Colonic mucosa (tissue), 4 donors: Measurements from ENCODE around the gene RPL19. TPM values are rescaled to one million over a fixed set of nuclear protein-coding genes. Genes with fewer than 3 reads are reported as not detected.

Source experiments
- DNase-seq: peaks from one replicate; pipeline ENCODE4 v3.0.0-alpha.2; 2020
- H3K27ac ChIP-seq: fragments of 200-600 bp; one replicate; pipeline ENCODE4 v1.8.0; 2021
- H3K27me3 ChIP-seq: fragments of 200-600 bp; one replicate; pipeline ENCODE4 v1.8.0; 2021
- H3K36me3 ChIP-seq: fragments of 200-600 bp; one replicate; pipeline ENCODE4 v1.8.0; 2021
- H3K4me1 ChIP-seq: fragments of 200-600 bp; one replicate; pipeline ENCODE4 v1.8.0; 2021; ENCODE audit warnings: mild to moderate bottlenecking
- H3K4me3 ChIP-seq: fragments of 200-600 bp; one replicate; pipeline ENCODE4 v1.8.0; 2021
- H3K9ac ChIP-seq, 2 donors: one replicate each; pipeline ENCODE4 v1.7.0; 2013; ENCODE audit warnings: control low read depth in 2 of 2, low read depth in 2 of 2, low read length in 2 of 2
- H3K9me3 ChIP-seq: fragments of 200-600 bp; one replicate; pipeline ENCODE4 v1.8.0; 2021
- intact Hi-C: fragments of 100-400 bp; cut with DNase I; formaldehyde crosslinking; loops from one replicate; pipeline ENCODE4 v1.14.1; 2022
- total RNA-seq, 2 donors: library from RNA; stranded (reverse); fragmentation: NEBNext Ultra II Directional in 1 of 2; extraction: Animal tissue kit (Norgen Biotek cat#: 25700) in 1 of 2; gene quantifications; one replicate each; pipeline ENCODE4 v1.2.1, GENCODE V29; 2021
- TF ChIP-seq, protein P1 (sequence below): fragments of 200-600 bp; IDR thresholded peaks from one replicate; pipeline ENCODE4 v1.8.0; 2022; ENCODE audit warnings: antibody characterized with exemption, mild to moderate bottlenecking
- donor health status: healthy.
- donor health status: DM: no; HTN: no; CAD: no.
- donor health status: DM: no; HTN: no; CAD: no.

RPL19 gene
- total RNA-seq, 2 donors from 2014 or later = 1,557 to 1,567 TPM

DNA sequence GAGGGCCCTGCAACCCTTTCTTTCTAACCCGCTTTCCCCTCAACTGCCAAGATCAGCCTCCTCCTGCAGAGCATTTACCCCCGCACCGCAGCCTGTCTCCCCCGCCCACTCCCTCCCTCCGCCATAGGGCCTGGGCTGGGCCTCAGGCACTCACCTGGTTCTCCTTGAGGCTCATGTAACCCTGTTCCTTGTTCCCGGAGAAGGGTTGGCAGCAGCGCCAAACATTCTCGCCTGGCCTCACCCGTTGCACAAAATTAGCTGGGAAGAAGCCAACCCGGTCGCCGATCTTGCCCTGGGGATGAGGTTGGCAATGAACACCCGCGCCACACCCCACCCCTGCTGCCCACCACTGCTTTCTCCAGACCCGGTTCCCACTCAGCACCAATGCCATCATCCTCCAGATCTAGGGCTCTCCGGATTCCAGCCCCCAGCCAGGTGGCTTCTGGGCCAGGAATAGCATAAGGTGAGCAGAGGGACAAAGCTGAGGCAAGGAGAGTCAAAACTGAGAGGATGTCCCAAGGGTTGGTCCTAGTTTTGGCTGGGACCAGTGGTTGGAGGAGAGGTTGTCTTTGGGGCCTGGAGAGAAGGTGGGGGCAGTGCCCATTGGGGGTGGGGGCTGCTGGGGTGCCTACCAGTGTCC lies 12.9 kb downstream of the RPL19 start:
- Histone ChIP-seq H3K36me3 (no peaks in the 10 kb centered on the region), H3K4me3 (no peak overlapping the region), H3K9me3 (no peaks in the 10 kb centered on the region), H3K4me1 (peaks cover 15% of the 10 kb centered on the region), H3K9ac (no peak overlapping the region), H3K27ac (no peak overlapping the region), H3K27me3 (no peaks in the 10 kb centered on the region)
- DNase-seq = no peak
- TF ChIP-seq, protein P1, sequence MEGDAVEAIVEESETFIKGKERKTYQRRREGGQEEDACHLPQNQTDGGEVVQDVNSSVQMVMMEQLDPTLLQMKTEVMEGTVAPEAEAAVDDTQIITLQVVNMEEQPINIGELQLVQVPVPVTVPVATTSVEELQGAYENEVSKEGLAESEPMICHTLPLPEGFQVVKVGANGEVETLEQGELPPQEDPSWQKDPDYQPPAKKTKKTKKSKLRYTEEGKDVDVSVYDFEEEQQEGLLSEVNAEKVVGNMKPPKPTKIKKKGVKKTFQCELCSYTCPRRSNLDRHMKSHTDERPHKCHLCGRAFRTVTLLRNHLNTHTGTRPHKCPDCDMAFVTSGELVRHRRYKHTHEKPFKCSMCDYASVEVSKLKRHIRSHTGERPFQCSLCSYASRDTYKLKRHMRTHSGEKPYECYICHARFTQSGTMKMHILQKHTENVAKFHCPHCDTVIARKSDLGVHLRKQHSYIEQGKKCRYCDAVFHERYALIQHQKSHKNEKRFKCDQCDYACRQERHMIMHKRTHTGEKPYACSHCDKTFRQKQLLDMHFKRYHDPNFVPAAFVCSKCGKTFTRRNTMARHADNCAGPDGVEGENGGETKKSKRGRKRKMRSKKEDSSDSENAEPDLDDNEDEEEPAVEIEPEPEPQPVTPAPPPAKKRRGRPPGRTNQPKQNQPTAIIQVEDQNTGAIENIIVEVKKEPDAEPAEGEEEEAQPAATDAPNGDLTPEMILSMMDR = no peak
- intact Hi-C loops = no loop called here

DNA sequence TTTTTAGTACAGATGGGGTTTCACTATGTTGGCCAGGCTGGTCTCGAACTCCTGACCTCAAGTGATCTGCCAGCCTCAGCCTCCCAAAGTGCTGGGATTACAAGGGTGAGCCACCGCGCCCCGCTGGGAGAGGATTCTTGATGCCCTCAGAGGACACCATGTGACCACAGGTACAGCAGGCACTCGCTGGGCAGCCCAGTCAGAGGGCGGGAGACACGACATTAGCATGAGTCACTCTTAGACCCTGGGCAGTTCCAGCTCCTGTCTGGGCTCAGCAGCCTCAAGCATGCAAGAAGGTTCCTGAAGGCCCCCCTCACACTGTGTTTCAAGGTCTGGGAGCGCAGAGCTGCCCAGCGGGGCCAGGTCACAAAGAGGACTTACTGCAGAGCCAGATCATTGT lies 13.8 kb downstream of the RPL19 start:
- Histone ChIP-seq H3K27me3 (no peaks in the 10 kb centered on the region), H3K4me3 (no peak overlapping the region), H3K27ac (no peak overlapping the region), H3K4me1 (peaks cover 12% of the 10 kb centered on the region), H3K36me3 (no peaks in the 10 kb centered on the region), H3K9me3 (no peaks in the 10 kb centered on the region), H3K9ac (no peak overlapping the region)
- TF ChIP-seq, protein P1 = no peak
- no peak for DNase-seq
- intact Hi-C loops = no loop called here

DNA sequence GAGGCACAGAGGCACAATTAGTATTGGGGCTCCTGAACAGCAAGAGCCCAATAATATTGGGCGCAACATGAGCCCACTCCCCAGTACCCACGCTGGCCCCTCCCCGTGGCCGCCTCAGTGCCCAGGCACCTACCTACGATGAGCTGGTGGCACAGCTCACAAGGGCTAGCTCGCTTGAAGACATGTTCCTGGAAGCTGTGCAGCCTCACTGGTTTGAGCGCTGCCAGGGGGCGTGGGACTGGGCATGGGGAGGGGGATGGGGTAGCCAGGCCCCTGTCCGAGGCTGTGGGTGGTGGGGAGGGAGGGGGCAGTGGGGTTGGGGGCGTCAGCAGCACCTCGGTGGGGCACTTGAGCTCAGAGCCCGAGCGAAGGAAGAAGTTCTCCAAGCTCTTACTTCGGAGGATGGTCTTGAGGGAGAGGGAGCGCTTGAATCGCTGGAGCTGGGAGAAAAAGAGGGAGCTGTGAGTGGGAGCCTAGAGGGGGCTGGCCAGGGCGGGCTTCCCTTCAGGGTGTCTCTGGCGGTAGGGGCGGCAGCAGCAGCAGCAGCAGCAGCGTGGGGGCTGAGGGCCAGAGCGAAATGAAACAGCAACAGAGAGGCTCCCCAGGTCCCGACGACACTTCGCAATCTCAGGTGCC lies 17.8 kb downstream of the RPL19 start:
- TF ChIP-seq, protein P1 = no peak
- Histone ChIP-seq H3K27me3 (no peaks in the 10 kb centered on the region), H3K9me3 (no peaks in the 10 kb centered on the region), H3K9ac (no peak overlapping the region), H3K4me1 (no peaks in the 10 kb centered on the region), H3K36me3 (no peaks in the 10 kb centered on the region), H3K4me3 (no peak overlapping the region), H3K27ac (no peak overlapping the region)
- intact Hi-C loops = no loop called here
- no peak for DNase-seq

DNA sequence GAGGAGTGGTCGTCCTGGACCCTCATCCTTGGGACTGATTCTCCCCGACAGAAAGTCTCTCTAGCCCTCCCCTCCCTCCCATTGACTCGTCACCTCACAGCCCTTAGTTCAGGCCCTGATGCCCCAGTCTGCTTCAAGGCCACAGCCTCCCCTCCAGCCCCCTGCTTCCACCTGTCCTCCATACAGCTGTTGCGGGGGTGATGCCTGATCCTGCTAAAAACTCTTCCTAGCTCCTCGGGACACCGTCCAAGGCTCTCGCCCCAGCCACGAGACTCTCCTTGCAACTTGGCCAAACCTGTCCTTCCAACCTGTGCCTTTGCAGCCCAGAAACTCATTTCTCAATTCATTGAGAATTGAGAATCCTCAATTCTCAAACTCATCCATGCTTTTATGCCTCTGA lies 18.8 kb downstream of the RPL19 start:
- TF ChIP-seq, protein P1 = no peak
- Histone ChIP-seq H3K27ac (no peak overlapping the region), H3K4me1 (no peaks in the 10 kb centered on the region), H3K9me3 (no peaks in the 10 kb centered on the region), H3K4me3 (no peak overlapping the region), H3K9ac (no peak overlapping the region), H3K36me3 (no peaks in the 10 kb centered on the region), H3K27me3 (peaks cover 4% of the 10 kb centered on the region)
- intact Hi-C loops = no loop called here
- DNase-seq = no peak

DNA sequence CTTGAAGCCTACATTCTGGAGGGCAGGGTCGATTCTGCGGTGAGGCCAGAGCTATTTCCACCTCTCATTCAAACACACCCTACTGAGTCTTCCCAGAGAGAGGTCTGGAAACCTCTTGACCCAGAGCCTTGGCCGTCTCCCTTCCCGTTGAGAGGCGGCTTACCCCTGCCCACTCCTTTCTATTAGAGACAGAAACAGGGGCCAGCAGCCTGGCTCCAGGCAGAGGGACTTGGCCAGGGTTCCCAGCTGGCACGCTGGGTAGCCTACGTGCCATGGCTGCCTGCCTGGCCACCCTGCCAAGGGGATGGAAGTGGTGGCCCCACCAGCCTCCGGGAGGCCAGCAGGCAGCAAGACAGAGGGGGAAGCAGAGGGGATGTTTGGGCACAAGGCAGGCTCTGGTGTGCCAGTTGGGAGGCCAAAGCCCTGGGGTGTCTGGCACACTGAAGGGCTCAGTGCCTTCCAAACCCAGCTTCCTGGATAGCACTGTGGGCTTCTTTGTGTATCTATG lies 19.6 kb downstream of the RPL19 start:
- no peaks in the 10 kb centered on the region for H3K4me1 ChIP-seq

More for the DNA sequence above, 19.6 kb downstream of the RPL19 start:
- Histone ChIP-seq H3K36me3 (no peaks in the 10 kb centered on the region), H3K4me3 (no peak overlapping the region), H3K9me3 (no peaks in the 10 kb centered on the region), H3K9ac (no peak overlapping the region), H3K27ac (no peak overlapping the region), H3K27me3 (peaks cover 11% of the 10 kb centered on the region)
- TF ChIP-seq, protein P1 = no peak
- intact Hi-C loops = no loop called here
- DNase-seq = no peak
